GM18508 (cell line): Measurements from ENCODE around the gene TOB1.
"Not testable (repeated sequence)": the region's sequence is repeated elsewhere in the genome, so short reads cannot be mapped to it uniquely, and the experiment has no call there.

Source experiments
- ATAC-seq: cut with Tn5 transposase; IDR thresholded peaks from one replicate; pipeline ENCODE4 v1.9.1; 2021; ENCODE audit warnings: moderate number of reproducible peaks; ENCODE audit not compliant: insufficient read depth, unreplicated experiment

Gene TOB1

DNA sequence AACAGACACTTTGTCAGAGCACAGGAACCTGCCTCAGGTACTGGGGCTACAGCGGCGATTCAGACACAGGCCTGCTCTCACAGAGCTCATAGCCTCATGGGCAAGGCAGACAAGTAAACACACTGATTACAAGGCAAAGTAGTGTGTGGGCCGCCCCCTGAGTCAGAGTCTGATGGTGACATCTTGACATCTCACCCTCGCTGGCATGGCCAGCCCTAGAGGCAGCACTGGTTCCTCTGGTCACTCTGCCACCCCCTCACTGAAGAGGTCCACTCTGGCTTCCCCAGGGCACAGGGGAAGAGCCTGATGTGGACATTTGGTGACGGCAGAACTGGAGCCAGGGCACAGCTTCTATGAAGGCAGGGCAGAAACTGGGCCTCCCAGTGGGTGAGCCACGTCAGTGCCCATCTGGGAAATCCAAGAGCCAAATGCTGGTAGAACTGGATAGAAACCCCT is 32.9 kb upstream of the TOB1 start:
- no peak for ATAC-seq

DNA sequence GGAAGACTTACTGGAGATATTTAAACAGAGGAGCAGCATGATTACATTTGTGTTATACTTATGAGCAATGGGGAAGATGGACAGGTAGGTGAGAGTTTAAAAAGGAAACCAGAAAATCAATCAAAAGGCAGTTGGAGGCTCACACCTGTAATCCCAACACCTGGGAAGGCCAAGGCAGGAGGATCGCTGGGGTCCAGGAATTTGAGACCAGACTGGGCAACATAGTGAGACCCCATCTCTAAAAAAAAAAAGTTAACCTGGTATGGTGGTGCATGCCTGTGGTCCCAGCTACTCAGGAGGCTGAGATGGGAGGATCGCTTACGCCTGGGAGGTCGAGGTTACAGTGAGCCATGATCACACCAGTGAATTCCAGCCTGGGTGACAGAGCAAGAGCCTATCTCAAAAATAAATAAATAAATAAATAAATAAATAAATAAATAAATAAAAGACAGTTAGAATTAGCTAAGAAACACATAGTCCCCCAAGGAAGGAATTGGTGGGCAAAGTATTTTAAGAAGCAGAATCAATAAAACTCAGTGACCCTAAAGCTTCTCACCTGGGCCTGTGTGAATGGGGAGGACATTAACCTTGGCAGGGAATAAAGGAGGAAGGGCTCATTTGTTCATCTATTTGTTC is 32.3 kb upstream of the TOB1 start:
- no peak for ATAC-seq

DNA sequence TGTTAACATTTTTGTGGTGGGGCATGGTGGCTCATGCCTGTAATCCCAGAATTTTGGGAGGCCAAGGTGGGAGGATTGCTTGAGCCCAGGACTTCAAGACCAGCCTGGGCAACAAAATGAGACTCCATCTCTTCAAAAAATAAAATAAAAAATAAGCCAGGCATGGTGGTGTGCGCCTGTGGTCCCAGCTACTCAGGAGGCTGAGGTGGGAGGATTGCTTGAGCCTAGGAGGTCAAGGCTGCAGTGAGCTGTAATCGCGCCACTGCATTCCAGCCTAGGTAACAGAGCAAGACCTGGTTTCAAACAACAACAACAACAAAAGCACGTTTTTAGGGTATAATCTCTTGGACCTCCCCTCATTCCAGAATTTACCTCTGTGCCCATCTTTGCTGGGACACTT is 28.4 kb upstream of the TOB1 start:
- not testable (repeated sequence) for ATAC-seq

DNA sequence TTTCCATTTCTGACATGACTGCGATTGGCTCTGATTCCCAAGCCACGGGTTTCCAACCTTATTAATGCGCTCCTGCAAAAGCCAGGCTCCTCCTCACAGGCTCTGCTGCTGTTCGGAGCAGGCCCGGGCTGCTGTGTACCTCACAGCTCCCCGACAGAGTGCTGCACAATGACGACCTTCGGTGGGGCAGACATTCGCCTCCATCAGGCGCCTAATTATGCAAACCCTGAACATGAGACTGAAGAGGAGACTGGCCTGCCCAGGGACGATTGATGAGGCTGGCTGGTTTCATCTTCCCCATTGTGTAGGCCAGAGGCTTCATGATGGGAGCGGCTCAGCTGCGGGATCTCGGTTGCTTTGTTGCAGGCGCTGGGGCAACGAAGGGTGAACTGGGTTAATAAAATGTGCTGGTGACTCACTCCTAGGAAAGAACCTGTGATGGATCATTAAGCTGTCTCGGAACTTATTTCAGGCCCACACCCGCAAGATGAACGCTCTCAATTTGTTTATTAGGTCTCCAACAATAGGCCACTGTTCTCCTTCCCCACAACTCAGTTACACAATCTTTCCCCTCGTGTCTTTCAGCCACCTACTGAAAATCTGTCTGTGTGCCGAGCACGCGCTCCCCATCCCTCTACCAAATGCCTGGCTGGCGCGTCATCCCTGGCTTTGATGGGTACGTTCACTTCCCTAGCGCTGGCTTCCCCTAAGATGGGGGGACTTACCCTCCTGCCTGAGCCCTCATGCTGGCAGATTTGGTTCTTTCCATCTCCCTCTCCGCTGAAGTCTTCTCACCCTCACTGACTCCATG is 27.2 kb upstream of the TOB1 start:
- ATAC-seq, result no peak

DNA sequence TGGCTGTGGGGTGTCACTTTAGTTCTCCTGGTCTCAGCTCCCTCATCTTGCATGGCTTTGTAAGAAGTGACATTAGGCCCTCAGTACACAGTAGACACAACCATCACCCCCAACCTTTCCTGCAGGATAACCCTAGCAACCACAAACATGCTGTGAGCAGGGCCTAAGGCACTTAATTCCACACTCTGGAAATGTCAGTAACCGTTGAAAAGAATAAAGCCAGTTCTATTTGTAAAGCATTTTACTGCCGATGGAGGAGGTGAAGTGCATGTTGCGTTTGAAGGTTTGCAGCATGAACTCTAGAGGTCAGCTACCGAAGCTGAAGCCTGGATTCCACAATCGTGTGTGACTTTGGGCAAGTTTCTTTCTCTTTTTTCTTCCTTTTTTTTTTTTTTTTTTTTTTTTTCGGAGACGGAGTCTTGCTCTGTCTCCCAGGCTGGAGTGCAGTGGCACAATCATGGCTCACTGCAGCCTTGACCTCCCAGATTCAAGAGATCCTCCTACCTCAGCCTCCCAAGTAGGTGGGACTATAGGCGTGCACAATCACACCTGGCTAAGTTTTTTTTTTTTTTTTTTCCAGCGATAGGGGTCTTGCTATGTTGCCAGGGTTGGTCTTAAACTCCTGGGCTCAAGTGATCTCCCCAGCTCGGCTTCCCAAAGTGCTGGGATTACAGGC is 26.1 kb upstream of the TOB1 start:
- no peak for ATAC-seq

DNA sequence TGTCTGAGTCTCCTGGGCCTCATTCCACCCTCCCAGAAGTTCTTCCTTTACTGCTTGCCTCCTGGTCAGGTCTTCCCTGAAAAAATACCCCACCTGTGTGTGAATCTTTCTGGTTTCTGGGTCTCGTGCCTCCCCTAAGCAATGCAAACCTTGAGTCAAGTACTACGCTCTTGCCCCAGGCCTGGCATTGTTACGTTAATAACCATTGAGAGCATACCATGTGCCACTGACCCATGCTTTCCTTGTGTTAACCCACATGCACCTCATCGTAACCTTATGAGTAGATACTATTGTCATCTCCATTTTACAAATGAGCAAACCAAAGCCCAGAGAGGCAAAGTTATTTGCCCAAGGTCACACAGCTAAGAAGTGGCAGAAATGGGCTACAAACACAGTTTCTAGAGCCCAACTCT is 25.4 kb upstream of the TOB1 start:
- no peak for ATAC-seq

DNA sequence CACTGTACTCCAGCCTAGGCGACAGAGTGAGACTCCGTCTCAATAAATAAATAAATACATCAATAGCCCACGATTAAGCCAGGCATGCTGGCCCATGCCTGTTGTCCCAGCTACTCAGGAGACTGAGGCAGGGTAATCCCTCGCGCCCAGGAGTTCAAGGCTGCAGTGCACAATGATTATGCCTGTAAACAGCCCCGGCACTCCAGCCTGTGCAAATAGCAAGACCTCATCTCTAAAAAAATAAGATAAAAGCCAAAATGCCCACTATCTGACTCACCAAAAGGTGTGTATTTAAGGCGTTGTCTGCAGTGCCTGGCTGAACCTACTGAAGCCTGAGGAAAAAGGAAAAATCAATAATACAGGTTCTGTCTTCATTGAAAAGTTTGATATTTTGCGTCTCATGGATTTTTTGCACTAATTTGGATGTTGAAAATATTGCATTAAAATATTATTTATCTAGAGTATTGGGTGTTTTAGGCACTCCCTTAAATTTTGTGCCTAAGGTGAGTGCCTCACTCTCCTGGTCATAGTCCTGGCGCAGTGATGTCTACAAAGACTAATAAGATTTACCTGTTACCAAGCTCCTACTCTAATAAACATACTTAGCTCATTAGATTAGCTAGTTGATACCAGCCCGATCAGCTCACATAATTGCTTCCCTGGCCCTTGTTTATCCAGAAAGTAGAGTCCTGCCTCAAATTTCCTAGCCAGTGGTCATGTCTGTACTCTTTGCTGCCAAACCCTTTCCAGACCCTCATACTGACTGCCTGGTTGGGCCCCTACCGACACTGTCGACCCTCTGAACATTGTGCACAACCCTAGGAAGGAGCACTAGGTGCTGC is 24.7 kb upstream of the TOB1 start:
- no peak for ATAC-seq

DNA sequence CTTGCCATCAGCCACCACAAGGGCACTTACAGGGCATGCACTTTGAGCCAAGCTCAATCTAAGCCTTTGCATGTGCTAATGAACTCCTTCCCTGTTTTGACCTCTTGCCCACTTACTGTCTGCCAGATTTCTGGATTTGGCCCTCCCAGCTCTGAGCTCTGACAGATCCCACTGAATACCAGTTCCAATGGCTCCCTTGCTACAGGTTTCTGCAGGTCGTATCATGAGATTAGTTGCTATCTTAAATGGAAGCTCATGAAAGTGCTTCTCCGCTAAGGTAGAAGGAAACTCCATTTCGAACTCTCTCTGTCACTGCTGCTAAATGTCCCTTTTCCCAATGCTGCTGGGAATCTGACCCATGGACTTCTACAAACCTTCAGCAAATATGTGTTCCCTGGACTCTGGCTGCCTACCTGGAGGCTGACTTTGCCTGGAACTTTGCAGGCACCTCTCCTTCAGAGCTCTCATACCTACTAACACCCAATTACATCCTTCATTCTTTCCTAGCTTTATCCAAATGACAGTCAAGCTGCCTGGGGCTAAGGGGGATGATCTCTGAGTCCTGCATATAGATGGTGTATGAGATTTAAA is 23.5 kb upstream of the TOB1 start:
- no peak for ATAC-seq

DNA sequence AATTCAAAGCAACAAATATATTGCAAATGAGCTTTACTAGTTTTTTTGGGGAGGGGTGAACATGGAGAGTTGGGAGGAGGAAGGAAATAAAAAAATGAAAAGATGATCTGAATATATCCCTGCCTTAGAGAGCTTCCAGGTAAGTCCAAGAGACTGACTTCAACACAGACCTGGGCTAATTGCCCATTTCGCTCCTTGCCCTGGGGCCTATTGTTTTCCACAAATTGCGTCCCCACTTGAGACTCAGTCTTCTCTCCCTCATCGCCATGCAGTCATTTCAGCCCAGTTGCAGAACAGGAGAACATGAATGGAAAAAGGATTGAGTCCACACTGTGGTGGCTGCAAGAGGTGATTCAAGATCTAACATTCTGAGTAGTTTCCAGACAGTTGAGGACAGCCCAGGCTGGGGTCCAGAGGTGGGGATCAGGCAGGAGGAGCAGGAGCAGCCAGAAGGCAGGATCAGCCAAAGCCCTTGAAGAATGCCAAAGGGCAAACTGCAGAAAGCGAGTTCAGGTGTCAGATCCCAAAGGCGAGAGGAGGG is 21.6 kb upstream of the TOB1 start:
- ATAC-seq, result no peak

DNA sequence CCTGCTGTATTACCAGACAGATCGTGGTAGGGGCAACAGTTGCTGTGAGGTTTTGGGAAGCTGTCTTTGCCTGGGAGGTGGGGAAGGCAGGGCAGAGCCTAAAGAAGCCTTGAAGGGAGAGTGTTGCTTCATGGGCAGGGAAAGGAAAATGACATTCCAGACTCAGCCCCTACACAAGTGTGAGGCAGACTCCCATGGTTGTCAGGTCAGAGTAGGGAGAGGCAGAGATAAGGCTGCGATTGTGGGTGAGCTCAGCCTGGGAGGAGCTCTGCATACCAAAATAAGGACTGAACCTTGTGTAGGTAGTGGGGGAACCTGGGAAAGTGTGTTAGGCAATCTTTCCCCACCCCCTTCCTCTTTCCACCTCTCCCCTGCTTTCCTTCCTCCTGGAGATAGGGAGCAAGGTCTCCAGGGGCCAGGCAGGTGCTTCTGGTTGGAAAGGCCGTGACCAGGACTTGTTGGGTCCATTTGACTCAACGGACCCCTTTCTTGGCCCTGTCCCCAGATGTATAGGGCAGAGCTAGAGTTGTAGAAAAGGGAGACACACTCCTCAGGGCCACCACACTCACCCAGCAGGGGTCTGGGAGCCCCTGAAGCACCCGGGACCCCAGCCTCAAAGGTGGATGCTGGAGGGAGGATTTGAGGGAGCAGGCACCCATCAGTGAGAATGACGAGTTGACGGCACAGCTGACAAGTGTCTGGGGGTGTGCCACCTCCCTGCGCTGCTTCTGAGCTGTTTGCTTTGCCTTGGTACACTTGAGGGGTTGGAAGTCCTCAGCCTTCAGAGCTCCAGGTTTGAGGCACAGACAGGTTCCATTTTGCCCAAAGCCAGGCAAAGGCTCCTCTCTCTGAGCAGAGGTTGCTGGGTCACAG is 18.5 kb upstream of the TOB1 start:
- no peak for ATAC-seq

DNA sequence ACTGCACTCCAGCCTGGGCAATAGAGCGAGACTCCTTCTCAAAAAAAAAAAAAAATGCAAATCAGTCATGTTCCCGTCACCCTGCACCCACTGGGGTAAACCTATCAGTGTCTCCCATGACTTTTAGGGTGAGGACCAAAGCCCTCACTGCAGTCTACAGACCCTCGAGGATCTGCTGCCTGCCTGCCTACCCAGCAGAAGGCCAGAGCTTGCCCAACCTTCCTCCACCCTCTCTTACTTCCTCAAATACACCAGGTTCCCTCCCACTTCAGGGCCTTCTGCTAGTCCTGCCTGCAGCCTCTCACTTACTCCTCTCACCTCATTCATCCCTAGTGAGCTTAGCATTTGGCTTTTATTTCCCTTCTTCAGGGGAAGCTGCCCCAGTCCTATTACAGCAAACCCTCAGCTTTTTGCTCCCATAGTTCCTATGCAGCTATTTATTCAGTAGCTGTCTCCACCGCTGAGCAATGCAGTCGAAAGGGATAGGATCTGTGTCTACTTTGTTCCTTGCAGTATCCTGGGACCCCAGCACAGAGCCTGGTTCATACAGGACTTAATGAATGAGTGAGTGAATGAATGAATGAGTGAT is 17.8 kb upstream of the TOB1 start:
- ATAC-seq, result no peak

DNA sequence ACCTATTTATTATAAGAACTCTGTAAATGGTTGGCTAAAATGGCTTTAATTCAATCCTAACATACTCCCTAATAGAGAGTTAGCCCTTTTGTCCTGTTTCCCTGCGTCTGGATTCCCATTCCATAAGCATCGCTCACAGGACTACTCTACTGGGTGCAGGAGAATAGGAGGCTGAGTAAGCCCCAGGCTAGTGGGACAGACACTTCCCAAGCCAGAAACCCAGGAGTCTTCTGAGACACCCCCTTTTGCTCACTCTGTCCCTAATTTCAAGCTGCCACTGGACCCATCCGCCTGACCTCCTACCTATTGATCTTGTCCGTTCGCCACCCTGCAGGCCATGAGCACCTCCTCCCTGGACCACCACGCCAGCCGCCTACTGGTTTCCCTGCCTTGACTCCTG is 16.7 kb upstream of the TOB1 start:
- no peak for ATAC-seq

DNA sequence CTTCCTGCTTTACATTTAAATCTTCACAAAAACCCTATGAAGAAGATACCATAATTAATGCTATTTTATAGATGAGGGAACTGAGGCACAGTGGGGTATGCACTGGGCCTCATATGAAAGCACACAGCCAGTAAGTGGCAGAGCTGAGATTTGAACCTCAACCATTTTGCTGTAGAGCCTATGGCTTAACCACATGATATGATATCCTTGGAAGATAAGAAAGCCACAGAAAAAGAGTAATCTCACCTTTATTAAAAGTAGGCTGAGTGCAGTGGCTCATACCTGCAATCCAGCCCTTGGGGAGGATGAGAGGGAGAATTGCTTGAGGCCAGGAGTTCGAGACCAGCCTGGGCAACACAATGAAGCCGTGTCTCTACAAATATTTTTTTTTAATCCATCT is 15.0 kb upstream of the TOB1 start:
- ATAC-seq, result no peak

DNA sequence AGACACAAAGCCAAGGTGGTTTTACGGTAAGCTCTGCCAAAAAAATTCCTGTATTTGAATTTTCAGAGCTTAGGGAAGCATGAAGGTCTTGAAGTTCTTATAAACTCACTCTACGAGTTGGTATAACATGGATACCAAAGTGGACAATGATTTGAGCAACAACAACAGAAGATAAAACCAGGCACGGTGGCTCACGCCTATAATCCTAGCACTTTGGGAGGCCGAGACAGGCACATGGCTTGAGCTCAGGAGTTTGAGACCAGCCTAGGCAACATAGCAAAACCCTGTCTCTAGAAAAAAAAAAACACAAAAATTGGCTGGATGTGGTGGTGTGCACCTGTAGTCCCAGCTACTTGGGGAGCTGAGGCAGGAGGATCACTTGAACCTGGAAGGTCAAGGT is 12.9 kb upstream of the TOB1 start:
- no peak for ATAC-seq

DNA sequence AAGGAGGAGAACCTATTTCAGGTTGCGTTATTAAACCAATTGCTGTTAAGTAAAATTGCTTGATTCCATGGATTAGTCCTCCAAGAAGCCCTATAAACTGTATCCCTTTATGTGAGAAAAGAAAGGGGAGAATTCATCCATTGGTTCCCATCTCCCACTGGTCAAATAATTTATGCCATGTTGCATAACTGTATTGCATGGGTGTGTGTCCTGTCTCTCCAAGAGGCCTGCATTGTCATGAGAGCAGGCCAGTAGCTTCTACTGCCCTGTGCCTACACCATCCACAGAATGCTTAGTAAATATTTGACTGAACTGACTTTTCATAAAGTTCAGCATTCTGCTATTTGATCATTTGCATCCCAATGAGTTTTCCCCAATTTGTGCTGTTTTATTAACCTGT is 11.7 kb upstream of the TOB1 start:
- ATAC-seq, result no peak

DNA sequence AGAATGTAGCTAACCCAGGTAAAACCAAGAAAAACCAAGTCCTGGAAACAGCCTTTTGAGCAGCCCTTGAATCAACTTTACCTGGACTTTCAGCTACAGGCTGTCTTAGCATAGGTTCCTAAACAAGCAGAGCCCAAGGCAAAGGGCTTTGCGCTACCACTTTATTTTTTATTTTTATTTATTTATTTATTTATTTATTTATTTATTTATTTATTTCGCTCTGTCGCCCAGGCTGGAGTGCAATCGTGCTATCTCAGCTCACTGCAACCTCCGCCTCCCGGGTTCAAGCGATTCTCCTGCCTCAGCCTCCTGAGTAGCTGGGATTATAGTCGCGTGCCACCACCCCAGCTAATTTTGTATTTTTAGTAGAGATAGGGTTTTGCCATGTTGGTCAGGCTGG is 10.9 kb upstream of the TOB1 start:
- not testable (repeated sequence) for ATAC-seq

DNA sequence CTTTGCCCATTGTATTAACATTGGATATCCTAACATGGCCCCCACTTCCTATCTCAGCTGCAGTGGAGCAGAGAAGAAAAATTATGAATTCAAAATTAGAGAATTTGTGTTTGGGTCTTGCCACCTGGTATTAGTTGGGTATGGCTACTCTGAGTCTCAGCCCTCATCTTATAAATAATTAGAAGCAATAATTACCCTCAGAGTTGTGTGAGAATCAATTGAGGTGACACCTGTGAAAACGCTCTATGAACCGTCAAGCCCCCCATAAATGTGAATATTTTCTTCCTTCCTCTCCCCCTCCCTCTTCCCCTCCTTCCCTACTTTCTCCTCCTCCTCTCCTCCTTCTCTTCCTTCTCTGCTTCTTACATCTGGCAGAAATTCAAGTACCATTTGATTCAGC is 8.9 kb upstream of the TOB1 start:
- no peak for ATAC-seq

DNA sequence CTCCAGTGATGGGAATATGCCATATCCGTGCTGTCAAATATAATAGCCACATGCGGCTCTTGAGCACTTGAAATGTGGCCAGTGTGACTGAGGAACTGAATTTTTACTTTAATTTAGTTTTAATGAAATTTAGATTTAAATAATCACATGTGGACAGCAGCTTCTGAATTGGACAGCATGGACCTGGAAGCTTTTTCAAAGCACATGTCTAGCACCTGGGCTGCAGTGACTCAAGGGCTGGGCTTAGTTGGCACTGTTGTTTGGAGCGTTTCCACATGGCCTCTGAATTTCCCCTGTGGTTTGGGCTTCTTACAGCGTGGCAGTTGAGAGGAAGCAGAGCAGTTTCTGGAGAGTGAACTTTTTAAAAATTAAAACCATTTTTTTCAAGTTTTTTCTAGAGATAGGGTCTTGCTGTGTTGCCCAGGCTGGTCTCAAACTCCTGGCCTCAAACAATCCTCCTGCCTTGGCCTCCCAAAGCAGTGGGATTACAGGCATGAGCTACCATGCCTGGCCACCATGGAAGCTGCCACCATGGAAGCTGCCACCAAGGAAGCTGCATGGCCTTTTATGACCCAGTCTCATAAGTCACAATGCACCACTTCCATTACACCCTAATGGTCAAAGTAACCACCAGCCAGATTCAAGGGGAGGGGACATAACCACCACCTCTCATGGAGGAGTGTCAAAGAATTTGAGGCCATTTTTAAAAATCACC is 6.7 kb upstream of the TOB1 start:
- no peak for ATAC-seq
